Measurements from ENCODE around the gene GJB1.

The GJB1 gene

GRCh38 chrX:71236836-71237235, 13.8 kb downstream of the GJB1 start:
- no peak overlapping the region for H3K4me3 ChIP-seq
- no peak for DNase-seq
- H3K9me3 ChIP-seq = no peaks in the 10 kb centered on the region
- no peaks in the 10 kb centered on the region for H3K27me3 ChIP-seq
- H3K27ac ChIP-seq = no peak overlapping the region
- no peaks in the 10 kb centered on the region for H3K4me1 ChIP-seq
- TF ChIP-seq CTCF (IDR thresholded peaks at IDR 0.05) = no peak
- intact Hi-C loops (cut with DNase I; ENCODE audit: low total_unique reads) = no loop called here
- H3K36me3 ChIP-seq = peaks cover 0 to 22% (median 3%) of the 10 kb centered on the region in 3 donors

- Histone ChIP-seq H3K27me3 (no peaks in the 10 kb centered on the region), H3K36me3 (peaks cover 0 to 51% (median 21%) of the 10 kb centered on the region in 3 donors)
- intact Hi-C loops (cut with DNase I; ENCODE audit: low total_unique reads) = no loop called here
Observed at GRCh38 chrX:71239781-71240180, 16.8 kb downstream of the GJB1 start.

GRCh38 chrX:71241301-71241700, 18.3 kb downstream of the GJB1 start:
- Histone ChIP-seq H3K4me3 (no peak overlapping the region), H3K4me1 (no peaks in the 10 kb centered on the region), H3K36me3 (peaks cover 4 to 67% (median 32%) of the 10 kb centered on the region in 3 donors), H3K27me3 (no peaks in the 10 kb centered on the region), H3K27ac (no peak overlapping the region), H3K9me3 (no peaks in the 10 kb centered on the region)
- no peak for TF ChIP-seq CTCF (IDR thresholded peaks at IDR 0.05)
- intact Hi-C loops (cut with DNase I; ENCODE audit: low total_unique reads) = no loop called here
- no peak for DNase-seq

More at GRCh38 chrX:71239781-71240180, 16.8 kb downstream of the GJB1 start:
- Histone ChIP-seq H3K27ac (no peak overlapping the region), H3K4me1 (no peaks in the 10 kb centered on the region), H3K9me3 (no peaks in the 10 kb centered on the region), H3K4me3 (no peak overlapping the region)
- DNase-seq = no peak
- TF ChIP-seq CTCF (IDR thresholded peaks at IDR 0.05) = no peak

GRCh38 chrX:71244359-71245128, 21.5 kb downstream of the GJB1 start:
- Histone ChIP-seq H3K4me1 (no peaks in the 10 kb centered on the region), H3K4me3 (no peak overlapping the region), H3K27ac (no peak overlapping the region), H3K27me3 (no peaks in the 10 kb centered on the region), H3K9me3 (no peaks in the 10 kb centered on the region), H3K36me3 (peaks cover 6 to 98% (median 50%) of the 10 kb centered on the region in 3 donors)
- no peak for TF ChIP-seq CTCF (IDR thresholded peaks at IDR 0.05)
- intact Hi-C loops (cut with DNase I; ENCODE audit: low total_unique reads) = no loop called here
- DNase-seq = no peak

- Histone ChIP-seq H3K4me1 (no peaks in the 10 kb centered on the region), H3K27me3 (no peaks in the 10 kb centered on the region), H3K4me3 (no peak overlapping the region), H3K36me3 (peaks cover 9 to 98% (median 55%) of the 10 kb centered on the region in 3 donors), H3K27ac (no peak overlapping the region), H3K9me3 (no peaks in the 10 kb centered on the region)
- intact Hi-C loops (cut with DNase I; ENCODE audit: low total_unique reads) = no loop called here
- DNase-seq = no peak
- TF ChIP-seq CTCF (IDR thresholded peaks at IDR 0.05) = no peak
Observed at GRCh38 chrX:71245159-71245558, 22.1 kb downstream of the GJB1 start.

Measured in tibial artery (tissue), 4 donors.